ENCODE data around the gene CD302. TPM values are rescaled to one million over a fixed set of nuclear protein-coding genes. Genes with fewer than 3 reads are reported as not detected.

Gene CD302
- total and polyA plus RNA-seq, 10 of the 15 experiments (the other 5 are each of a cell fraction or from before 2014, with no cell fraction given) = 0.48 to 4.0 (median 2.1) TPM

DNA sequence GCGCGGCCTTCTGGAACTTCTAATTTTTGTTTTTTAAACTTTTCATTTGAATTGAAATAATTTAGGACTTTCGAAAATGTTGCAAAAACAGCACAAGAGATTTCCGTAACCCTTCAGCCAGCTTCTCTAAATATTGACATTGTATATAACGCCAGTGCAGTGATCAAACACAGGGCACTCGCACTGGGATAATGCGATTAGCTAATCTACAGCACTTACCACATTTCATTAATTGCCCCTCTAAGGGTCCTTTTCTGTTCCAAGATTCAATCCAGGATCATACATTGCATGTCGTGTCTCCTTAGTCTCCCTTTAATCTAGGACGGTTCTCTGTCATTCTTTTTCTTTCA, 343 bp upstream of the CD302 start:
- ChIA-PET RAD21 (ENCODE audit: unreplicated experiment) (no interaction called here), POLR2A (no interaction called here), CTCF (interaction anchor here (1.2 kb wide), 1 partner anchor 141 kb away, joined by 3 read pairs; no protein-coding TSS in a partner anchor), SMC1A (ENCODE audit: uncharacterized antibody, unreplicated experiment) (interaction anchor here (1.1 to 3.4 kb wide), 3 partner anchors 68 to 141 kb away, joined by 3 to 13 read pairs (median 3); no protein-coding TSS in a partner anchor)
- 32% methylated on average over 9 of the region's 9 CpGs for WGBS (ENCODE audit: insufficient coverage, insufficient replicate concordance, low lambda C conversion rate, missing lambda C conversion rate)
- H4K20me1 ChIP-seq (ENCODE audit: control insufficient read depth, insufficient read depth) = no peaks in the 10 kb centered on the region
- H3K4me2 ChIP-seq (ENCODE audit: control insufficient read depth, insufficient read depth) = peak overlapping the region; percentile 88
- no peaks in the 10 kb centered on the region for H3K4me1 ChIP-seq (ENCODE audit: control insufficient read depth, insufficient read depth, low read length)
- H3K79me2 ChIP-seq (ENCODE audit: control insufficient read depth, insufficient read depth, low read length) = no peaks in the 10 kb centered on the region
- H3K9me3 ChIP-seq (replicated peaks; ENCODE audit: control insufficient read depth, insufficient read depth, low read length) = no peaks in the 10 kb centered on the region
- no peak overlapping the region for H3K27ac ChIP-seq (ENCODE audit: control insufficient read depth, insufficient read depth)
- peak overlapping the region; percentile 83; the same call in 1 of the 2 replicates for H2AFZ ChIP-seq (ENCODE audit: control insufficient read depth, low read depth, low read length)
- H3K36me3 ChIP-seq (ENCODE audit: control insufficient read depth in 2 of 2, insufficient read depth in 2 of 2, low read length in 1 of 2) = no peaks in the 10 kb centered on the region
- DNase-seq (ENCODE audit: low read depth, low spot score) (no peak), ATAC-seq (no peak), FAIRE-seq (no peak)
- intact Hi-C loops (cut with micrococcal nuclease; ENCODE audit: unreplicated experiment) (loop anchor here (5.0 kb wide), 2 partner anchors 124 to 169 kb away; no protein-coding TSS in a partner anchor), in situ Hi-C loops (cut with MboI) (no loop called here)
- H3K27me3 ChIP-seq (replicated peaks in 1 of 2; ENCODE audit: control insufficient read depth in 2 of 2, insufficient read depth in 2 of 2, low read length in 1 of 2) = no peaks in the 10 kb centered on the region
- peak overlapping the region; percentile 59; the same call in 1 of the 2 replicates for H3K9ac ChIP-seq (ENCODE audit: control insufficient read depth, insufficient read depth, low read length)
- BruUV-seq (replicated peaks) = no TSS peak
- H3K4me3 ChIP-seq = peak overlapping the region; percentile 77; the same call in 1 of the 2 replicates
- TF ChIP-seq TARDBP (IDR thresholded peaks at IDR 0.05; ENCODE audit: borderline replicate concordance) (no peak), SPI1 (IDR thresholded peaks at IDR 0.05; ENCODE audit: borderline replicate concordance, insufficient read depth, low read depth, low read length) (no peak), POLR2AphosphoS5 (IDR thresholded peaks at IDR 0.05; ENCODE audit: low read length) (no peak), SP1 (IDR thresholded peaks at IDR 0.05; ENCODE audit: low read depth, low read length) (no peak), RCOR1 (conservative IDR thresholded peaks at IDR 0.05; ENCODE audit: low read depth, low read length) (no peak), EZH2 (IDR thresholded peaks at IDR 0.05; ENCODE audit: borderline replicate concordance, control insufficient read depth, low read depth, low read length) (no peak), E4F1 (IDR thresholded peaks at IDR 0.05; ENCODE audit: borderline replicate concordance, partially characterized antibody) (no peak), ZNF274 (IDR thresholded peaks at IDR 0.05; ENCODE audit: insufficient read depth, insufficient read length) (no peak), SREBF1 (IDR thresholded peaks at IDR 0.05; ENCODE audit: low read length) (no peak), SKIL (IDR thresholded peaks at IDR 0.05; ENCODE audit: low read depth, poor library complexity, severe bottlenecking) (no peak), PKNOX1 (IDR thresholded peaks at IDR 0.05) (no peak), PAX5 (IDR thresholded peaks at IDR 0.05; ENCODE audit: borderline replicate concordance, low read depth, low read length) (no peak), NKRF (conservative IDR thresholded peaks at IDR 0.05) (no peak), MYB (IDR thresholded peaks at IDR 0.05; ENCODE audit: borderline replicate concordance, low read depth, low read length) (no peak), PML (IDR thresholded peaks at IDR 0.05; ENCODE audit: low read length) (no peak), RB1 (IDR thresholded peaks at IDR 0.05; ENCODE audit: borderline replicate concordance) (no peak), POU2F2 (IDR thresholded peaks at IDR 0.05; ENCODE audit: borderline replicate concordance, low read depth, low read length) (no peak), FOXM1 (IDR thresholded peaks at IDR 0.05; ENCODE audit: low read depth, low read length) (no peak)
